Measurements from ENCODE around the gene LRMDA.

Gene LRMDA

GRCh38 chr10:75538144-75538543 is 106.7 kb downstream of the LRMDA start:
- H3K4me3 ChIP-seq (ENCODE audit: low read depth, low read length): no peak overlapping the region
- no peak for TF ChIP-seq CTCF (IDR thresholded peaks at IDR 0.05; ENCODE audit: control insufficient read depth, extremely low read depth, insufficient read depth)
- DNase-seq (ENCODE audit: low read depth): no peak

GRCh38 chr10:75538765-75539164 is 107.3 kb downstream of the LRMDA start:
- TF ChIP-seq CTCF (IDR thresholded peaks at IDR 0.05; ENCODE audit: control insufficient read depth, extremely low read depth, insufficient read depth): no peak
- no peak for DNase-seq (ENCODE audit: low read depth)
- no peak overlapping the region for H3K4me3 ChIP-seq (ENCODE audit: low read depth, low read length)

- TF ChIP-seq CTCF (IDR thresholded peaks at IDR 0.05; ENCODE audit: control insufficient read depth, extremely low read depth, insufficient read depth): peak; percentile 11; the same call in 1 of the 2 replicates
- no peak overlapping the region for H3K4me3 ChIP-seq (ENCODE audit: low read depth, low read length)
Measured at GRCh38 chr10:75540357-75540966, 109.0 kb downstream of the LRMDA start.

GRCh38 chr10:75540981-75541380 is 109.6 kb downstream of the LRMDA start:
- no peak for DNase-seq (ENCODE audit: low read depth)
- H3K4me3 ChIP-seq (ENCODE audit: low read depth, low read length): no peak overlapping the region
- TF ChIP-seq CTCF (IDR thresholded peaks at IDR 0.05; ENCODE audit: control insufficient read depth, extremely low read depth, insufficient read depth): no peak

More at GRCh38 chr10:75540357-75540966, 109.0 kb downstream of the LRMDA start:
- no peak for DNase-seq (ENCODE audit: low read depth)

GRCh38 chr10:75541411-75541810 is 110.0 kb downstream of the LRMDA start:
- DNase-seq (ENCODE audit: low read depth): no peak
- H3K4me3 ChIP-seq (ENCODE audit: low read depth, low read length): no peak overlapping the region
- TF ChIP-seq CTCF (IDR thresholded peaks at IDR 0.05; ENCODE audit: control insufficient read depth, extremely low read depth, insufficient read depth): no peak

GRCh38 chr10:75542084-75542483 is 110.7 kb downstream of the LRMDA start:
- TF ChIP-seq CTCF (IDR thresholded peaks at IDR 0.05; ENCODE audit: control insufficient read depth, extremely low read depth, insufficient read depth): no peak
- no peak for DNase-seq (ENCODE audit: low read depth)
- no peak overlapping the region for H3K4me3 ChIP-seq (ENCODE audit: low read depth, low read length)

- DNase-seq (ENCODE audit: low read depth): no peak
- TF ChIP-seq CTCF (IDR thresholded peaks at IDR 0.05; ENCODE audit: control insufficient read depth, extremely low read depth, insufficient read depth): no peak
- no peak overlapping the region for H3K4me3 ChIP-seq (ENCODE audit: low read depth, low read length)
Measured at GRCh38 chr10:75542906-75543305, 111.5 kb downstream of the LRMDA start.

All from LNCaP clone FGC (cell line).